GM19043 (cell line): Measurements from ENCODE around the gene GFRA3.
"Not testable (repeated sequence)": the region's sequence is repeated elsewhere in the genome, so short reads cannot be mapped to it uniquely, and the experiment has no call there.

Experiments used
- ATAC-seq: cut with Tn5 transposase; IDR thresholded peaks from one replicate; pipeline ENCODE4 v1.9.1; 2021; ENCODE audit warnings: low read depth; ENCODE audit not compliant: unreplicated experiment

The GFRA3 gene

GRCh38 chr5:138252944-138253343, 21.5 kb downstream of the GFRA3 start:
- no peak for ATAC-seq

- ATAC-seq: not testable (repeated sequence)
Measured at GRCh38 chr5:138247800-138248199, 26.6 kb downstream of the GFRA3 start.

DNA sequence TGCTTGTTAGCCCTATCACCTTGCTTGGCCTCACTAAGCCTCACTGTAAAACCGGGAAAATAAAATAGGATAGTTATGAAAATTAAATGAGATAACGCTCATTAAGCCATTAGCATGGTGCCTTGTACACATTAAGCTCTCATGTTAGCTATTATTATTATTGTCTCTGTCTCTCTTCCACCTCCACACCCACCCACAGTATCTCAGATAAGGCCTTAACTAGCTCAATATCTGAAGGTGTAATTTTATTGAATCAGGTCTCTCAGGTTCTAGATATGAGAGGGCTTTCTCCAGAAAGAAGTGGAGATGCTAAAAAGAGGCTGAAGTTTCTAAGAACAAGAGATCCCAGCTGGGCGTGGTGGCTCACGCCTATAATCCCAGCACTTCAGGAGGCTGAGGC, 27.6 kb downstream of the GFRA3 start:
- no peak for ATAC-seq

DNA sequence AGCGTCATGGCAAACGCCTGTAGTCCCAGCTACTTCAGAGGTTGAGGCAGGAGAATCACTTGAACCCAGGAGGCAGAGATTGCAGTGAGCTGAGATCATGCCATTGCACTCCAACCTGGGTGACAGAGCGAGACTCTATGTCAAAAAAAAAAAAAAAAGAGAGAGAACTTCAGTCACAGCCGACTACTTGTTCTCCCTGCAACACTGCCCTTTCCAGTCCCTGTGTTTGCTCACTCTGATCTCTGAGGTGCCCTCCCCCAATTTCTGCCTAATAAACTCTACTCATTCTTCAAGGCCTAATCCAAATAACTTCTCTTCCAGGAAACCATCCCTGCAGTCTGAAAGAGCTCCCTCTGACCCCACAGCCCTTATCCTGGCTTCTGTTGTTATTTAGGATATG, 28.1 kb downstream of the GFRA3 start:
- no peak for ATAC-seq

GRCh38 chr5:138245717-138246116, 28.7 kb downstream of the GFRA3 start:
- ATAC-seq: no peak

DNA sequence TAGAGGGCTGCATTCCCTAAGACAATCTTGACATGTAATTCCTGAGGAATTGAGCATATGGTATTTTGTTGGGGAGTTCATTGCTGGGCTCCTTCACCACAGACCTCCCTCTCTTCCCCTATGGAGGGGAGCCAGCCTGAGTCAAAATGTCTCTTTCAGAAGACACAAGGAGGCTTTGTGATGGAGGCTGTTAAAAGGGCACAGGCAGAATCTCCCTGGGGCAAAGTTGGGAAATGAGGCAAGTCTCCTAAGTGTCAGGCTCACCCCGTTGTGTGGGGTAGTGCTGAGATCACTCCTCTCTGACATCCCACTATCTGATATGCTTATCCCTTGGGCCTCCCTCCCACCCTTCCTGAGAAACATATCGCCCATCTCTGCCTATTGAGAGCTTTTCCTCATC, 30.6 kb downstream of the GFRA3 start:
- ATAC-seq: no peak

- no peak for ATAC-seq
Measured at GRCh38 chr5:138241688-138242571, 32.5 kb downstream of the GFRA3 start.

DNA sequence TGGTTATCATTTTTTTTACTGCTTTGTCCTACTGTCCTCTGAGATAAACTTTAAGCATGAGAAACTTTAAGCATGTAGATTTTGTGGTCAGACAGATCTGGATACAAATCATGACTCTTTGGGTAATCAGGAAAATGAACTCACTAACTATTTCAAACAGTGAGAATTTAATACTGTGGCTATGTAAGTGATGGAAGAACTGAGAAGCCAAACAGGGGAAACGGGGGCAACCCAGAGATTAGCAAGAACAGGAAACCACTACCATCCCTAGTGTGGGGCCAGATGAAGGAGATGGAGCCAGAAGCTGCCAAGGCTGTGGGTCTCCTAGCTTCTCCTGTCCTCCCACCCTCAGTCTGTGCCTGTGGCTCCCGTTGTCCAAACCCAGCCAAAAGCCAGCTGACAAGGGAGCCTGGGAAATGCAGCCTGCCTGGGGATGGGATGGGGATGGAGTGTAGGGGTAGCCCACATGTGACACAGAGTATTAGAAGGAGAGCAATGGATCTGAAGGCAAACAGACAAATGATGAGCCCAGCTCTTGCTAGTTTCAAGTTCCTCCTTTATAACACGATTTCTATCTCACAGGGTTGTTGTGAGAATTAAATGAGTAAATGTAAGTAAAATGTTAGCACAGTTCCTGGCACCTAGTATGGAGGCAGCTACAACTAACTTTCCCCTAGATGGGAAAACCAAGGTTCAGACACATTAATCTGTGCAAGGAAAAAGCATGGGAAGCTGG, 33.6 kb downstream of the GFRA3 start:
- no peak for ATAC-seq

GRCh38 chr5:138238034-138238433, 36.4 kb downstream of the GFRA3 start:
- no peak for ATAC-seq

GRCh38 chr5:138234651-138235050, 39.8 kb downstream of the GFRA3 start:
- no peak for ATAC-seq

DNA sequence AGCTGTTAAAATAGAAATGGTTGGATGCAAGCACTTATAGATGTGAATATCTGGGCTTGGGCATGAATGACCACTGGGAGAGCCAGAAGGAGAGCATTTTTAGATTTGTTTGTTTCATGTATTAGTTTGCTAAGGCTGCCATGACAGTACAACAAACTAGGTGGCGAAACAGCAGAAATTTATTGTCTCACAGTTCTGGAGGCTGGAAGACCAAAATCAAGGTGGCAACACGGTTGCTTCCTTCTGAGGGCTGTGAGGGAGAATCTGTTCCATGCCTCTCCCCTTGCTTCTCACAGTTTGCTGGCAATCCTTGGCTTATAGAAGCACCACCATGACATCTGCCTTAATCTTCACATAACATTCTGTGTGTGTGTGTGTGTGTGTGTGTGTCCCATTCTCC, 41.1 kb downstream of the GFRA3 start:
- no peak for ATAC-seq

DNA sequence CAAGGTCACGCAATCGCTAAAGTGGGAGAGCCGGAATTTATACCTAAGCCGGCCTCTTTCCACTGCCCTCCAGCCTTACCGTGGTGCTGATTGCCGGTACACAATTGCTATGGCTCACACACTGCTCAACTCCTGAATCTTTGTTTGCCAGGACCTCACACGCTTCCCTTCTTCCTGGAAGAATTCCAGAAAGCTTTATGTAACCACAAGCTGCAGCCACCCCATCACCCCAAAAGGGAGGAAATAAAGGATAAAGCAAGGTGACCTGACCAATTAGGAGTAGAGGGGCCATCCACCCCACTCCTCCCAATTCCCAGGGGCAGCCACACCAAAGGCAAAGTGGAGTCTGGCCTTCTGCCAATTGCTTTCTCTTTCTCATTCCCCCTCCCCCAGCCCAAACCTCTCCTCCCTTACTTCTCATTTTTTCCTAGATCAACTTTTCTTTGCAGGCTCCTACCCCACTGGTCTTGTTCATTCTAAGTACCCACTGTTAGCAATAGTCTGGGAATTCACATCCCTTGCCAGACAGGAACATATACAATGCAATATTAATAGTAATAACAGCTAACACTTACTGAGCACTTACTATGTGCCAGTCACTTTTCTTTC, 43.3 kb downstream of the GFRA3 start:
- no peak for ATAC-seq

- no peak for ATAC-seq
Measured at GRCh38 chr5:138230261-138230660, 44.2 kb downstream of the GFRA3 start.

- no peak for ATAC-seq
Measured at GRCh38 chr5:138229387-138229786, 45.0 kb downstream of the GFRA3 start.

DNA sequence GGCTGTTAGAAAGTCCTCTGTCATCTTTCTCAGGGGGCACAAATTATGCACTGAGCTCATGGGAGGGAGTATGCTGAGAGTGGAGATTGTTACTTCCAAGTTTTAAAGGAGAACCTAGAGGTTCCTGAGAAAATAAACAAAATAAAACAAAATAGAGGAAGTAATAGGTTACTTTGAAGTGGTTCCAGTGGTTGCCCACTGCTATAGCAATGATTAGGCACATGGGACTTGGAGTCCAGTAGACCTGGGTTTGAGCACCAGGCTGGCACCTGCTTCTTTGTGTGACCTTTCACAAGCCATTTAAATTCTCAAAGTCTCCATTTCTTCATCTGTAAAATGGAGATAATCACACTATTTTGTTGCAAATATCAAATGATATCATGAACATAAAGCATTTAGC, 47.5 kb downstream of the GFRA3 start:
- no peak for ATAC-seq

GRCh38 chr5:138224712-138225111, 49.7 kb downstream of the GFRA3 start:
- ATAC-seq: no peak

DNA sequence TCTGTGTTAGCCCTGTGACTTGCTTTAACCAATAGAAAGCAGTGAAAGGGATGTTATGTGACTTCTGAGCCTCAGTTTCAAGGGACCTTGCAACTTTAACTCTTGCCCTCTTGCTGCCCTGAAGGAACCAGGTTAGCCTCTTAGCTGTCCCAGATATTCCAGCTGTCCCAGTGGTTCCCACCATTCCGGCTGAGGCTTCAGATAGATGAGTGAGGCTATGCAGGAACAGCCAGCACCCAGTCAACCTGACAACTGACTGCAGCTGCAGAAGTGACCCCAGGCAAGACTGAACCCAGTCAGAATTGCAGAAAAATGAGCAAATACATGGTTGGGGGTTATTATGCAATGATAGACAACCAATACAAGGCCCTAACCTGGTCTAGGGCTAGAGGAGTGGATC, 50.9 kb downstream of the GFRA3 start:
- ATAC-seq: no peak

DNA sequence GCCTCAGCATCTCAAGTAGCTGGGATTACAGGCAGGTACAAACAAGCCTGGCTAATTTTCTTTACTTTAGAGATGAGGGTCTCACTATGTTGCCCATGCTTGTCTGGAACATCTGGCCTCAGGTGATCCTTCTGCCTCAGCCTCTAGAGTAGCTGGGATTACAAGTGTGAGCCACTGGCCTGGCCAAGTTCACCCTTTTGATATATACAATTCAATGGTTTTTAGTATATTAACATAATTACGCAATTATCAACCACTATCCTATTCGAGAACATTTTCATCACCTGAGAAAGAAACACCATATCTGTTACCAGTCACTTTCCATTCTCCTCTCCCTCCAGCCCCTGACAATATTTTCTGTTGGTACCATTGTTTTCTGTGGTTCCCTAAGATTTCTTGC, 57.6 kb downstream of the GFRA3 start:
- ATAC-seq: no peak

GRCh38 chr5:138213161-138214029, 61.0 kb downstream of the GFRA3 start, which contains the start of gene CDC23:
Gene CDC23 (minus strand): TSS chr5:138213323. CDS start chr5:138213312, 11 bp downstream.
- ATAC-seq: peak; percentile 98

- no peak for ATAC-seq
Measured at GRCh38 chr5:138212828-138213160, 61.6 kb downstream of the GFRA3 start.

GRCh38 chr5:138210985-138211384, 63.4 kb downstream of the GFRA3 start:
- ATAC-seq: no peak
